GM19240 (cell line): Measurements from ENCODE around the gene B3GNT9.
"Not testable (repeated sequence)": the region's sequence is repeated elsewhere in the genome, so short reads cannot be mapped to it uniquely, and the experiment has no call there.

Experiments used
- DNase-seq: peaks from one replicate; pipeline ENCODE4 v3.0.0; 2011; ENCODE audit warnings: low spot score; ENCODE audit not compliant: insufficient read length

The B3GNT9 gene

GRCh38 chr16:67151431-67152097 is 766 bp upstream of the B3GNT9 start:
- DNase-seq, result no peak

- no peak for DNase-seq
Measured at GRCh38 chr16:67150047-67150832, 558 bp downstream of the B3GNT9 start.

- no peak for DNase-seq
Measured at GRCh38 chr16:67149276-67150046, 1.3 kb downstream of the B3GNT9 start.

- DNase-seq, result no peak
Measured at GRCh38 chr16:67148656-67149275, 2.0 kb downstream of the B3GNT9 start.

GRCh38 chr16:67148221-67148620 is 2.6 kb downstream of the B3GNT9 start:
- no peak for DNase-seq

- DNase-seq, result no peak
Measured at GRCh38 chr16:67147437-67148140, 3.2 kb downstream of the B3GNT9 start.

GRCh38 chr16:67146523-67147357 is 4.1 kb downstream of the B3GNT9 start:
- no peak for DNase-seq

GRCh38 chr16:67145746-67146145 is 5.1 kb downstream of the B3GNT9 start:
- DNase-seq, result no peak

- no peak for DNase-seq
Measured at GRCh38 chr16:67144943-67145342, 5.9 kb downstream of the B3GNT9 start.

GRCh38 chr16:67142342-67142741 is 8.5 kb downstream of the B3GNT9 start:
- DNase-seq, result no peak

GRCh38 chr16:67141391-67141790 is 9.4 kb downstream of the B3GNT9 start:
- DNase-seq, result no peak

GRCh38 chr16:67137605-67138004 is 13.2 kb downstream of the B3GNT9 start:
- DNase-seq, result no peak

GRCh38 chr16:67129422-67129821 is 21.4 kb downstream of the B3GNT9 start:
- no peak for DNase-seq

- no peak for DNase-seq
Measured at GRCh38 chr16:67128887-67129286, 21.9 kb downstream of the B3GNT9 start.

- DNase-seq, result no peak
Measured at GRCh38 chr16:67128417-67128816, 22.4 kb downstream of the B3GNT9 start.

- DNase-seq, result not testable (repeated sequence)
Measured at GRCh38 chr16:67122799-67123198, 28.0 kb downstream of the B3GNT9 start.

- no peak for DNase-seq
Measured at GRCh38 chr16:67120025-67120424, 30.8 kb downstream of the B3GNT9 start.

- DNase-seq, result no peak
Measured at GRCh38 chr16:67117716-67118115, 33.1 kb downstream of the B3GNT9 start.

- DNase-seq, result no peak
Measured at GRCh38 chr16:67116388-67117311, 34.1 kb downstream of the B3GNT9 start.
